HG03103 (cell line): ENCODE results near the gene SLC12A7.
"Not testable (repeated sequence)": the region's sequence is repeated elsewhere in the genome, so short reads cannot be mapped to it uniquely, and the experiment has no call there.

Source experiments
- ATAC-seq: cut with Tn5 transposase; IDR thresholded peaks from one replicate; pipeline ENCODE4 v1.9.1; 2021; ENCODE audit warnings: low read depth; ENCODE audit not compliant: unreplicated experiment

The SLC12A7 gene

DNA sequence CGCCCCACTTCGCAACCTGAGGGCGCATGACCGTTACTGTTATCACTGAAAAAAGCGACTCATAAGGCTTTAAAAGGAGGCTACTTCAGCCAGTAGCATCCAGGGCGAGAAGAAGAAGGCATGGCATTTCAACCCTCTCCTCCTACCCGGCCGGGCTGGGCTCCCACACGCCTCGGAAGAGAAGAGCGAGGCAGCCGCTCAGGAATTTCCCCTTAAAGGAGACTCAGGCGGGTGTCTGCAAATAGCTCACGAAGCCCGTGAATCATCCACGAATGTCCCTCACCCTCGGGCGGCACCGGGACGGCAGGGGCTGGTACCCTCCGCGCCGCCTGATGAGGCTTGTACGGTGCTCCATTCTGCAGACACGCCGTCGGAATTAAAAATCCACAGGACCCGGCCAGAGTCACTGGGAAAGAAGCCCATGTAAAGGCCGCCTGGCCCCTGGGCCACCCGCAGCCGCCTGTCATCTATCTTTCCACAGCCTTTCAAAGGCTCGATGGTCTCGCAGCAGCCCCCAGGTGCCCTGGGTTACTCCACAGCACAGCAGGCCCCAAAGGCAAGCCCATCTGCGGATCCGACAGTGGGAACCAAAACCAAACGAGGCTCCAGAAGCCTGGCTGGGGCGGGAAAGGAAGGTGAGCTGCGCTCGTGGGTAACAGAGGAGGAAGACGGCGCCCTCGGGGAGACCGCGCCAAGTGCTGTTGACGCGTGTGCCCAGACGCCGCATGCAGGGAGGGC is 11.8 kb downstream of the SLC12A7 start:
- ATAC-seq: no peak

DNA sequence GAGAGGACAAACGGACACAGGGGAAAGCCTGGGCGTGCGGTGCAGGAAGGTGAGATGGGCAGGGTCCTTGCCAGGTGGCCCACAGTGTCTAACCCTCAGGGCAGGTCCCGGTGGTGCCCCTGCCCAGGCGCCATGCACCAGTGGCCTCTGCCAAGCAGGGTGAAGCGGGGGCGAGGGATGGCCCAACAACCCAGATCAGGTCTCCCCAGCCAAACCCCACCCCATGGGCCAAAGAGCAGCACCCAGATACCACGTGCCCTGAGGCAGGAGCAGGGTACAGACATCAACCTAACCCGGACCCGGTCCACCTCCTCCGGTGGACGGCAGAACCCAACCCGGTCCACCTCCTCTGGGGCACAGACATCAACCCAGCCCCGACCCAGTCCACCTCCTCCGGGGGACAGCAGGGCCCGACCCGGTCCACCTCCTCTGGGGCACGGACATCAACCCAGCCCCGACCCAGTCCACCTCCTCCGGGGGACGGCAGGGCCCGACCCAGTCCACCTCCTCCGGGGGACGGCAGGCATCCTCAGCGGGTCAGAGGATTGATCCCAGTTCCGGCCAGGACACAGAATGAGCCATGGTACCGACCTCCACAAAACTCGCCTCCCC is 12.8 kb downstream of the SLC12A7 start:
- ATAC-seq: no peak

DNA sequence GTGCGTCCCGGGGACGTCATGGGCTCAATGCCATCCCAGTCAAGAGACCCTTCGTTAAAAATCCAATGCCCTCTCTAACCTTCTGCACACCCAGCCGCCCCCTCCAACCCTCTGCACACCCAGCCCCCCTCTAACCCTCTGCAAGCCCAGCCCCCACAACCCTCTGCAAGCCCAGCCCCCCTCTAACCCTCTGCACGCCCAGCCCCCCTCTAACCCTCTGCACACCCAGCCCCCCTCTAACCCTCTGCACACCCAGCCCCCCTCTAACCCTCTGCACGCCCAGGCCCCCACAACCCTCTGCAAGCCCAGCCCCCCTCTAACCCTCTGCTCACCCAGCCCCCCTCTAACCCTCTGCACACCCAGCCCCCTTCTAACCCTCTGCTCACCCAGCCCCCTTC is 13.9 kb downstream of the SLC12A7 start:
- not testable (repeated sequence) for ATAC-seq

DNA sequence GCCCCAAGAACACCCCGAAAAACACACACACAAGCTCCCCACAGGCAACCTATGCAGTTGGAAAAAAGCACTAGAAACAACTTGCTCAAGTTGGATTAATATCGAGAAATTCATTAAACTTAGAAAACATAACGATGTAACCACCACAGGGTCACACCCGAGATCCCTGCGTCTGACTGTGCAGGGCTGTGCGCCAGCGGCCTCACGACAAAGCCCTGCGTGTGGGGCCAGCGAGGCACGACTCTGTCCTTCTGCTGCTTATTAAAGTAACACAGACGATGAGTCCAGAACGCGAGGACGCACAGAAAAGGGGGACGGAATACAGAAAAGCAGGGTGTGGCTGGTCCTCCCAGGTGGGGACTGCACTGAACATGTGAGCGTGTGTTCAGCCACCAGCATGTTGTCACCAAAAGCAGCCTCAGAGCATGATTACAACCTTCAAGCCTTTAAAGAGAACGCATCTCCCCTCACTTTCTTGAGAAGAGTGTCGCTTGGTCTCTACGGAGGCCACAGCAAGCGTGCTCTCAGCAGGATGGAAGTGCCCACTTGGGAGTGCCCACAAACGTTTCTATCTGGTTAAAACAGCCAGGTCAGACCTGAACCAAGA is 14.4 kb downstream of the SLC12A7 start:
- no peak for ATAC-seq

DNA sequence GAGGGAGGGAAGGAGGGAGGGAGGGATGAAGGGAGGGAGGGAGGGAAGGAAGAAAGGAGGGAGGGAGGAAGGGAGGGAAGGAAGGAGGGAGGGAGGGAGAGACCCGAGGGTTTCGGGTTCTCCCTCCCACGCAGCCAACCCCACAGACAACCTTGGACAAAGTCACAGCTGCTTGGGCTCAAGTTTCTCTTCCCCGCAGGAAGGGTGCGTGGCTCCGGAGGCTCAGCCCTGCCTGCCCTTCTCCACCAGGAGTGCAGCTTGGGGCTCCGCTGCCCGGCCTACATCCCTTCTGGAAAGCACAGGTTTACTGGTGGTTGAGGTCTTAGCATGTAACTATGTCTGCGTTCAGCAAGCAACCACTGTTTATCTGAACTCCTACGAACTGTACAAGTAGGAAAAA is 15.0 kb downstream of the SLC12A7 start:
- no peak for ATAC-seq

DNA sequence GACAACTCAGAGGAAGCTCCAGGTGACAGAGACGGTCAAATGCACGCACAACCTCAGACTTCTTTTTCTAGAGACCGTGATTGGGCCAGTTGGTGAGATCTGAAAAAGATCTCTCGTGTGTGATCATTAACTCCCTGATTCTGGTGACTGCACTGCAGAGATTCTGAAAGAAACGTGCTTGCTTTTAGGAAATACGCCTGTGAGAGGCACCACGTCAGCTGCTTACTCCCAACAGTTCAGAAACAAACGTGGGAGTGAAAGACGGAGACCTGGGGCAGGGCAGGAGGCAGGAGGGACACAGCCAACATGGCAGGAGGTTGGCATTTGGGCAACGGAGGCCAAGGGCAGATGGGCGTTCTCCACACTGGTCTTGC is 15.9 kb downstream of the SLC12A7 start:
- no peak for ATAC-seq

DNA sequence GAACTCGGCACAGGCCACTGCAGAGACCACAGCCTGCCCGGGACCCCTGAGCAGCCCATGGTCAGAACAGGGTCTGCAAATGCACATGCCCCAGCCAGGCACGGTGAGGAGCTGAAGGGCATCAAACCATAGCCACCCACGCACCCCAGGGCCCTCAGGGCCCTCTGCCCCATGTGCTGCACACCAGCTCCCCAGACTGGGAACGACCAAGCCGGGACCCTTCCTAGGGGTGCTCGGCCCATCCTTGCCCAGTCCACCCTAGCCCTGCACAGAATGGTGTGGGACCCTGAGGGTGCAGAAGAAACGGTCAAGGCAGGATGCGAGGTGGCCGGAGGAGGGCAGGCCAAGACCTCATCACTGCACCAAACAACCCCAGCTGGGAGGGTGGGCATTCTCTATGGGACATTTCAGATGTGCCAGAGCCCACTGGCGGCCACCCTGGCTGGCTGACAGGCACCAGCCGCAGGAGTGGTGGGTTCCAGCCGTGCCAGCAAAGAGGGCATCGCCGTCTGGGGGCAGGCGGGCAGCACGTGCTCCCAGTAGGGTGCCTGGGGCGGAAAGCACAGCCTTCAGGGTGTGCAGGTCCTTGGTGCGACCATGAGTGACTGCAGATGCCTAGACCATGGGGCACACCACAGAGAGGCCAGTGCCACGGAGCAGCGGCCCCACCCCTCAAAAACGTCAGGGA is 16.4 kb downstream of the SLC12A7 start:
- no peak for ATAC-seq

DNA sequence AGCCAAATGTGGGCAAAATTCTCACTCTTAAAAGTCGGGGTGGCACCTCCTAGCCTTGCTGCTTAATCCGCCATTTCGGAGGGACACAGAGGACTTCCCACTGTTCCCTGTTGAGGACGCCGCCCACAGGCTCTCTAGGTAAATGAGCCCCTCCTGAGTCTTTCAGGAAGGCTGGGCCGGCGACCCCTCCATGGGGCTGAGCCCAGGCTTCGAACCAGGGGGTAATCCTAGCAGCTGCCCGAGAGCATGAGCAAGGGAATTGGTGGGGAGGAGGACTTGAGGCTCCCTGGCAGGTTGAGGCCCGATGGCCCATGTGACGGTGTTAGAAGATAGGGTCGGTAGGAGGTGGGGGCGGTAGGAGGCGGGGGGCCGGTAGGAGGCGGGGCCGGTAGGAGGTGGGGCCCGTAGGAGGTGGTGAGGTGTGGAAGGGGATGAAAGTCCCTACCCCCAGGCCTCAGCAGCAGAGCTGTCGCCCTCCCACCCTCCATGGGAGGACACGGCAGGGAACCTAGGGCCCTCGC is 17.1 kb downstream of the SLC12A7 start:
- ATAC-seq: no peak

DNA sequence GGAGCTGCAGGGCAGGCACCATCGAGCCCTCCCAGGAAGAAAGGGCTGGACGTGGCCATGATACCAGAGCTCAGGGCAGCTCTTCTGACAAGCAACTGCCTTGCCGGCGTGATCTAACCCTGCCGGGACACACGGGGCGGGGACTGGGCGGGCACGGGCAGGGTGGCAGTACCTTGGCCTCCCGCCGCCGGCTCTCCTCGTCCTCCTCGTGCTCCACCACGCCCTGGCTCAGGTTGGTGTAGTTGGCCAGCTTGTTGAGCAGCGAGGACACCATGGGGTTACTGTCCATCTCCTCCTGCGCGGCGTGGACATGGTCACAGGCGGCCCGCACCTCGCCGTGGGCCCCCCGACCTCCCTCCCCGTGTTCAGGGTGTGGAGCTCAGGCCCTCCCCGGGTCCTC is 18.5 kb downstream of the SLC12A7 start:
- ATAC-seq: no peak

DNA sequence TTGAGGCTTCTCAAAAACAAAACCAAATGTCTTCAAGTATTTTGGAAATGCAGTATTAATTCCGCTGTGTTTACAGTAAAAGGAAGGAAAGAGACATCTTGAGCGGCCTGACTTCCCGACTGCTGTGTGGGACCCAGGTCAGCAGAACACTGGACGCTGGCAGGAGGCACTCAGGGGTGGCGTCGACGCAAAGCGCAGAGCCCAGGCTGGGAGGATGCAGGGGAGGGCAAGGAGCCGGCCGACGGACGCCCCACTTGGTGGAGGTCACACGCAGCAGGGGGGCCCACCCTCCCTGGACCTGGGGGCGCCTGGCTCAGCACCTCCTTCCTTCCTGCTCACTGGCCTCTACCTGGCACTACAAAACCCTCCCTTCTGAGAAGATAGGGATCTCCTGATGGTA is 19.7 kb downstream of the SLC12A7 start:
- no peak for ATAC-seq

DNA sequence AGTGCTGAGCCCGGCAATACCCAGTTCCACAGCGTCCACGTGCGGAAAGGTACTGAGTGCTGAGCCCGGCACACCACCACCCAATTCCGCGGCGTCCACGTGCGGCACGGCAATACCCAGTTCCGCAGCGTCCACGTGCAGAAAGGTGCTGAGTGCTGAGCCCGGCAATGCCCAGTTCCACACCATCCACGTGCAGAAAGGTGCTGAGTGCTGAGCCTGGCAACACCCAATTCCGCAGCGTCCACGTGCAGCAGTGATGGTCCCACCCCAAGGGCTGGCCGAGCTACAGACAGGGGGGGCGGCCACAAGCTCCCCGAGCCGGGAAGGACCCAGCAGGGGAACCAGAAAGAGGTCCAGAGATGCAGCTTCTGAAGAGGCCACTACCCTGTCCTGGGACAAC is 20.2 kb downstream of the SLC12A7 start:
- ATAC-seq: no peak

DNA sequence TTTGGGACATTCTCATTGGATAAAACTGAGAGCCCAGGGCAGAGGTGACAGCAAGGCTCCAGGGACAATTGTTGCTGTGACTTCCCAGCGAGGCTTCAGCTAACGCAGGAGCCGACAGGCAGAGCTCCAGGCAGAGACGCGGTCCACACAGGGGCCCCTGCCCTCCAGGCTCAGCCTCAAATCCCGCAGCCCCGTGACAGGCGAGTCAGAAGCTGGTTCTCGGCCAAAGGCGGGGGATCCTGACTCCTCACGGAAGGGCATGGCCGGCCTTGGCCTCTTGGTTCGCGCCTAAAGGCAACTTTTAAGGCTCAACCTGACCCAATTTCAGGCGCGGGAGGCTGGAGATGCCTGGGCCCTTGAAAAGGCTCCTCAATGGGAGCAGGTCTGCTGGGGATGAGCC is 21.3 kb downstream of the SLC12A7 start:
- no peak for ATAC-seq

DNA sequence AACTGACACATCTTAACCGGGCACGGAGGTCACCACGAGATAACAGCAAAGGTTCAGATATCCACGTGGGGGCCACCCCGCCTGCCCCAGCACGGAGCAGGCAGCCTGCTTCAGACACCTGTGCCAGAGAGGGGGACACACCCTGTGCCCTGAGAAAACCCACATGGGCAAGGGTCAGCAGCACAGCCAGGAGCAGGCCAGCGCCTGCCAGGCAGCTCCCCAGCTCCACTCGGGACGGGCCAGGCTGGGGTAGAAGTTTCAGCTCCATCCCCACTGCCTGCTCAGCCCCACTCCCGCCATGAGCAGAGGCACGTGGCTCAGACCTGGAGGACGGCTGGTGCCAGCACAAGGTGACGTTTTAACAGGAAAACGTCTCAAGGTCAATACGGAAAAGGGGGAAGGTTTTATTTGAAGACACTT is 22.2 kb downstream of the SLC12A7 start:
- ATAC-seq: no peak

DNA sequence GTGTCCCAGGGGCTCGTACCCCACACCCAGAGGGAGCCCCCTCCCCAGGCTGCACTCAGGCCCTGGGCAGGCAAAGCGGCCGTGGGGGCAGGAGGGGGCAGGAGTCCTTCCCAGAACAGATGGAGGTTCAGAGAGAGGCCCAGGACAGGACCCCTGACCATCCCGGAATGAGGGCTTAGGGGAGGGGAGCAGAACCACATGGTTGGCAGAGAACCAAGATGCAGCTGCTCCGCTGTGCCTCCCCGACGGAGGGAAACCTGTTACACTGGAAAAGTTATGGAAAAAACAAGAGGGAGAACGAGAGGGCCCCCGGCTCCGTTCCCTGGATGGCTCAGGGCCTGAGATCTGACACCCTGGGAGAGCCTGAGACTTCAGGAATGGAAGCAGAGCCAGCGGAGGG is 22.7 kb downstream of the SLC12A7 start:
- no peak for ATAC-seq

DNA sequence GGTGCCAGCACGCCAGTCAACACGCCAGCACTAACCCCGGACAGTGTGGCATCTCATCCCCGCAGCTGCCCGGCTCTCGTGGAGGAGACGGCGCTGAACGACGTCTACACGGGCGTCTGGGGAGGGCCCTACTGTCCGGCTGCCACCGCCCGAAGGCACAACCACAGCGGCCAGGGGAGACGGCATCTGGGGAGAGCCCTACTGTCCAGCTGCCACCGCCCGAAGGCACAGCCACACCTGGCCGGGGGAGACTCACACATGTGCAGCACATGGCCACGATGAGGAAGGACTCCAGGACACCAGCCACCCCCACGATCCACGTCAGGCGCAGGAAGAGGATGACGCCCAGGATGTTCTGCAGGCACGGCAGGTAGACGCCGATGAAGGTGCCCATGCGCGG is 23.1 kb downstream of the SLC12A7 start:
- no peak for ATAC-seq

DNA sequence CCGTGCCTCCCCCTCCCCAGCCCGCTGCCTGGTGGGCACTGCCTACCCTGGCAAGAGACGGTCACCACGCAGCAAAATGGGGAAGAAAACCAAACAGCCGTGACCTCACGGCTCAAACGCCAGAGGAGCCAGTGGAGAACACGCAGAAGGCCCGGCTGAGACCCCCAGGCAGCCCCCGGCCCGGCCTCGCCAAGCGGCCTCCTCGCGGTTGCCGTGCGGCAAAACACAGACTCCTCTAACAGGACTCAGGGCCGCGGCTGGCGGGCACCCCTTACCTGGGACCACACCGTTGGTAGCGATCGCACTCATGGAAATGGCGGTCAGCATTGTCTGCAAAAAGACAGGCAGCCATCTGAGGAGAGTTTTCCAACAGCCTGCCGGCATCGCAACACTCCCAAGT is 23.8 kb downstream of the SLC12A7 start:
- no peak for ATAC-seq

DNA sequence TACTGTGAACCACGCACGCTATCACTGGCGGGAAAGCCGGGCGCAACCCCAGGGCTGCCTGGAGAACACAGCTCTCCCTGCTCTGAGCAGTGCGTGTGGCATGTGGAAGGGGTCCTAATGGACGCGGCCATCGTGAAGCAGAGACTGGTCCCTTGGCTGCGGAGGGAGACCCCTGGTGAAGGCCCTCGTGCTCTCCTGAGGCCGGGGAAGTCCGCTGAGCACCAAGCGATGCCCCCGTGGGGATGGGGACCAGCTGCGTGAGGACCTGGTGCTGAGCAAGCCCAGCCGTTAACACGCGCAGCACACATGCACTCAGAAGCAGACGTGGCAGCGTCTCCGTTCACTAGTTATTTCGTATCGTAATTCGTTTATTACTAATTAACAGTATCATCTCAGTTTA is 24.4 kb downstream of the SLC12A7 start:
- no peak for ATAC-seq

DNA sequence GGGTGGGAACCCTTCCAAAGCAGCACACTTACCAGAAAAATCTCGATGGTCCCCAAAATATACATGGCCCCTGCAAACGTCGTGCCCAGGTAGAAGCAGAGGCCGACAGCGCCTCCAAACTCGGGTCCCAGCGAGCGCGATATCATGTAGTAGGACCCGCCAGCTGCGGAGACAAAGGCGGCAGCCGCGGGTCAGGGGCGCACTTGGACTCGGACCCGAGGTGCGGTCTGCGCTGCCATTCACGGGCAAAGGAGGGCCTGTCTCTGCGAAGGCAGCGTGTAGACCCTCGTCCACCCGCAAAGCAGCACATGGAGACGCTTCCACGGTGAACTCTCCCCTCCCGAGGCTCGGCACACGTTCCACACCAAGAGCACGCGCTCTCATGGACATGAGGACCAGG is 25.0 kb downstream of the SLC12A7 start:
- no peak for ATAC-seq

DNA sequence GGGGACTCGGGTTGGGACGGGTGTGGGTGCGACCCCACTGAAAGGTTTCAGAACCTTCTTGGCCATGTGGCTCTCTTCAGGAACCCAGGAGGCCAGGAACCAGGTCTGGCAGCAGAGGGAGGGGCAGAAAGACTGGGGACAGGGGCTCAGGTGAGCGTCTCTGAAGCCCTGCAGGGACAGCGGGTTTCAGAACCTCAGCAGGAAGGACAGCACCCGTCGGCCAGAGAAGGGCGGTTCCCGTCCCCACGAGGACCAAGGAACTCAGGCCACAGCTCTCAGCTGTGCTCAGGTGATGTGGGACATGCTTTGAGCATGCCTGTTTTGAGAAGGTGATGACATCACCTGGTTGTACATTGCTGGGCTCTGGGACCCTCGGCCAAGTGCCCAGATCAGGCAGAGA is 25.7 kb downstream of the SLC12A7 start:
- ATAC-seq: no peak

DNA sequence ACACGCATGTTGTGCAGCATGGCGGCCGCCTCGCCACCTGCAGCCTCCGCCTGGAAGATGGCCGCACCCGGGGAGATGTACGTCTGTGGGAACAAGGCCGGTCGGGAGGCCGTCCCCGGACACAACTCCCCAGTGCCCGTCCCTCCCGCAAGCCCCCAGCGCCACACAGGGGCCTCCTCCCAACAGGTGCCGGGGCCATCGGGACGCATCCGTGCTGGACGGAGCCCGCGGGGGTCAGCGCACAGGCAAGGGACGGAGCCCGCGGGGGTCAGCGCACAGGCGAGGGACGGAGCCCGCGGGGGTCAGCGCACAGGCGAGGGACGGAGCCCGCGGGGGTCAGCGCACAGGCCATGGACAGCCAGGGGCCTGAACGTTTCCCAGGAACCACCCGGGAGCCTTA is 26.5 kb downstream of the SLC12A7 start:
- no peak for ATAC-seq

DNA sequence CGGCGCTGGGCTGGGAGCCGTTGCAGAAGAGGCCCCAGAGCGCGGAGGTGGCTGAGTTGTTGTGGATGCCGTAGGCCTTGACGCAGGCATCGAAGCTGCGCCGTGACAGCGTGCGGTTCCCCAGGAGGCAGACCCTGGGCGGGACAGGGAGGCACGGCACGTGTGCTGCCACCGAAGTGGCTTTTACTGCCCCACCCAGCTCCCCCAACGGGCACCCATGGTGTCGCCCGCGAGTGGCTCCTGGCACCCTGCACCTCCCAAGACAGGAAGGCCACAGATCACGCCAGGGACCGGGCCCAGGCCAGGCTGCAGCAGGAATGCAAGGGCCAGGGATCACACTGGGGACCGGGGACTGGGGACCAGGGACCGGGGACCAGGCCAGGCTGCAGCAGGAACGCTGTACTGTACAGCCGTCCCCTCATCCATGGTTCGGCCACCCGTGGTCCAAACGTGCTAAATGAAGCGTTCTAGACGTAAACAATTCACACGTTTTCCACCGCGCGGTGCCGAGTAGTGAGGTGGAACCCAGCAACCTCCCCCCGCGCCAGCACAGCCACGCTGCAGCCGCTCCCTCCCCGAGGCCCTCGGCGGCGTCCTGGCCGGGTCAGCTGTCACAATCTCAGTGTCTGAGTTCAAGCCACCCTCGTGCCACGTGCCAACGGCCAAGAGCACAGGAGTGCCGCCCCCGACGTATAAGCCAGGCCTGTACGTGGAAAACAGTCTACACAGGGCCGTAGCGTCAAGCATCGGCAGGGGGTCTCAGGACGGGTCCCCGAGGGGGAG is 27.8 kb downstream of the SLC12A7 start:
- no peak for ATAC-seq
